Gastroesophageal sphincter (tissue), 4 donors: ENCODE results near the gene SMURF1. TPM values are rescaled to one million over a fixed set of nuclear protein-coding genes. Genes with fewer than 3 reads are reported as not detected.

Source experiments
- ATAC-seq: fragments of 150-250 bp; one replicate; pipeline ENCODE4 v1.9.1; 2016; ENCODE audit warnings: mild to moderate bottlenecking, moderate library complexity
- H3K27ac ChIP-seq, 4 donors: fragments of 200-600 bp; sonication (generic) in 3 of 4; 1 replicate in 3 of 4; 2 replicates in 1 of 4; pipeline ENCODE4 v1.5.1; 2016 to 2019
- H3K27me3 ChIP-seq: fragments of 200-600 bp; sonication (generic); one replicate; pipeline ENCODE4 v1.5.1; 2019
- H3K36me3 ChIP-seq, 2 donors: fragments of 200-600 bp; sonication (generic); one replicate each; pipeline ENCODE4 v1.5.1; 2019; ENCODE audit warnings: control low read depth in 1 of 2
- H3K4me1 ChIP-seq, 3 donors: fragments of 200-600 bp; sonication (generic); 1 replicate in 2 of 3; 2 replicates in 1 of 3; pipeline ENCODE4 v1.5.1; 2016 to 2019; ENCODE audit warnings: control low read depth in 2 of 3
- H3K4me3 ChIP-seq, 2 donors: fragments of 200-600 bp; sonication (generic); one replicate each; pipeline ENCODE4 v1.5.1; 2019; ENCODE audit warnings: mild to moderate bottlenecking in 1 of 2, moderate library complexity in 1 of 2
- H3K9me3 ChIP-seq, 3 donors: fragments of 200-600 bp; sonication (generic); one replicate each; pipeline ENCODE4 v1.5.1; 2017 to 2019; ENCODE audit warnings: control low read depth in 2 of 3
- EP300 ChIP-seq: sonication (generic); formaldehyde crosslinking; IDR thresholded peaks from one replicate; pipeline ENCODE4 v1.6.1; 2017; ENCODE audit warnings: antibody characterized with exemption, mild to moderate bottlenecking
- POLR2A ChIP-seq, 2 donors: fragments of 450-650 bp; IDR thresholded peaks; one replicate each; pipeline ENCODE4 v1.6.1; 2017; ENCODE audit warnings: antibody characterized with exemption in 2 of 2, mild to moderate bottlenecking in 2 of 2, moderate library complexity in 1 of 2
- POLR2AphosphoS5 ChIP-seq: sonication (generic); formaldehyde crosslinking; IDR thresholded peaks from one replicate; pipeline ENCODE4 v1.6.1; 2017; ENCODE audit warnings: antibody characterized with exemption
- WGBS, 2 donors: methylation state at CpG; one replicate each; pipeline ENCODE4 v1.1.5; 2018; ENCODE audit warnings: low coverage in 1 of 2; 5-methylcytosine and 5-hydroxymethylcytosine counted together
- total RNA-seq, 4 donors: library from RNA; depleted of rRNA; stranded (reverse); fragments of >200 nt; gene quantifications; one replicate each; pipeline ENCODE4 v1.1.0, GENCODE V29; 2016
- TF ChIP-seq, protein P1 (sequence below), 4 experiments: fragments of 200-600 bp in 2 of 4; fragments of 450-650 bp in 2 of 4; sonication (generic) in 1 of 4; IDR thresholded peaks; one replicate each; pipeline ENCODE4 v1.5.1; 2017 to 2019; ENCODE audit warnings: antibody characterized with exemption in 4 of 4, mild to moderate bottlenecking in 2 of 4, moderate library complexity in 2 of 4

SMURF1 gene
- total RNA-seq, 4 donors from 2014 or later: 20.1 to 26.2 (median 21.9) TPM

DNA sequence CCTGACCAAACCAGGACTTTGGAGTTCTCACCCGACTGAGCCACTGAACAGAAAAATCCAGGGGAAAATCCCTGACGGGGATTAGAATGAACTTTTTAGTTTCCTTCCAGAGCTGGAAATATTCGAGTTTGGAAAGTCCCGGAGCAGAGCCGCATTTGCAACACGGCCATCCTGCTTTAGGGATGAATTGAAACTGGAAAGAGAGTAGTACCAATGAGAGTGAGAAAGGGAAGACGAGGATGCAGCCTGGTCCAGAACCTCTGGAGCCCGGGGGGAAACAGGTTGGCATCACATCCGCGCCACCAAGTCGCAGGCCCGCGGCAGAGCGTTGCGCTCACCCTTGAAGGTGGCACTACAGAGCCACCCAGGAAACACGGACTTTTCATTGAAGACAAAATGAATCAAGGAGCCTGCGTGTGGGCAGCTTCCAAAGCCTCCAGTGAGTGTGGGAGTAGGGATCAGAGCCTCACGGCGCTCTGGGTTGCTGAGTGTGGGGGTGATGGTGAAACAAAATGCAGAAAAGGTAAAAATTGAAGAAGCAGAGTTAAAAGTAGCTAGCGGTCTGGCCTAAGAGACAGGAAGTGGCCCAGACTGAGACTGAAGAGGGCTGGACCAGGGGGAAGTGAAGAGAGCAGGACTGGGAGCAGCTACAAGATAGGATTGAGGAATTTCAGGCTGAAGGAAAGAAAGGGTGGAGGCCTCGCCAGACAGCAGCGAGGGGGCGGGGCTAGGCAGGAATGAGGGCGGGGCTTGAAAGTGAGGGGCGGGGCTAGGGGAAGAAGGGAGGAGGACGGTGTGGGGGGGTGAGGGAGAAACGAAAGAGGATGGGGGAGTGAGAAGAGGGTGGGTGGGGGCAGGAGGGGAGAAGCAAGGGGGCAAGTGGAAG, 1.8 kb downstream of the SMURF1 start:
- H3K4me1 ChIP-seq: peaks cover 6 to 65% (median 8%) of the 10 kb centered on the region in 3 donors

DNA sequence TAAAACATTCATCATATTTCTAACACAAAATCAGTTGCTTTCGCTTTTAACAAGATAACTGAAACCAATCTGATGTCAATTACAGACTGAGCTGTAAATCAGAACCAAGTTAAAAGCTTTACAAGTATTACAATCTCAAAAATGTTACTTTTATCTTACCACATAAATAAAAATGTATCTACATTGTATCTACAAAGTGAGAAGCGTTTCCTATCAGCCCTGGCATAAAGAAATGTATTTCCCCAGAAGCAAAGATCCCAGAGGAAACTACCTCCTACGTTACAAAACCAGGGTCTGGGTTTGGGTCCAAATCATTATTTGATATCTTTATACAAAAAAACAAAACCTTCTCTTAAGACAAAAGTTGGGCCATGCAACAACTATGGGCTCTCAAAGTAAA, 2.6 kb downstream of the SMURF1 start:
- no peaks in the 10 kb centered on the region for H3K9me3 ChIP-seq
- no peak for ATAC-seq
- H3K27me3 ChIP-seq: no peaks in the 10 kb centered on the region
- TF ChIP-seq, protein P1, sequence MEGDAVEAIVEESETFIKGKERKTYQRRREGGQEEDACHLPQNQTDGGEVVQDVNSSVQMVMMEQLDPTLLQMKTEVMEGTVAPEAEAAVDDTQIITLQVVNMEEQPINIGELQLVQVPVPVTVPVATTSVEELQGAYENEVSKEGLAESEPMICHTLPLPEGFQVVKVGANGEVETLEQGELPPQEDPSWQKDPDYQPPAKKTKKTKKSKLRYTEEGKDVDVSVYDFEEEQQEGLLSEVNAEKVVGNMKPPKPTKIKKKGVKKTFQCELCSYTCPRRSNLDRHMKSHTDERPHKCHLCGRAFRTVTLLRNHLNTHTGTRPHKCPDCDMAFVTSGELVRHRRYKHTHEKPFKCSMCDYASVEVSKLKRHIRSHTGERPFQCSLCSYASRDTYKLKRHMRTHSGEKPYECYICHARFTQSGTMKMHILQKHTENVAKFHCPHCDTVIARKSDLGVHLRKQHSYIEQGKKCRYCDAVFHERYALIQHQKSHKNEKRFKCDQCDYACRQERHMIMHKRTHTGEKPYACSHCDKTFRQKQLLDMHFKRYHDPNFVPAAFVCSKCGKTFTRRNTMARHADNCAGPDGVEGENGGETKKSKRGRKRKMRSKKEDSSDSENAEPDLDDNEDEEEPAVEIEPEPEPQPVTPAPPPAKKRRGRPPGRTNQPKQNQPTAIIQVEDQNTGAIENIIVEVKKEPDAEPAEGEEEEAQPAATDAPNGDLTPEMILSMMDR (IDR thresholded peaks at IDR 0.05): no peak
- no peak for TF ChIP-seq POLR2AphosphoS5
- TF ChIP-seq EP300: no peak
- no peak for TF ChIP-seq POLR2A (IDR thresholded peaks at IDR 0.05)
- H3K27ac ChIP-seq: peak overlapping the region; percentile 91 to 99 (median 98)
- H3K36me3 ChIP-seq: no peaks in the 10 kb centered on the region
- peak overlapping the region; percentile 53 to 89 for H3K4me3 ChIP-seq
- WGBS, 2 donors: 28 to 29% methylated on average over 3 of the region's 3 CpGs
- peaks cover 6 to 72% (median 14%) of the 10 kb centered on the region in 3 donors for H3K4me1 ChIP-seq

More for the DNA sequence above, 1.8 kb downstream of the SMURF1 start:
- 5 to 18% methylated on average over 14 to 18 of the region's 27 CpGs for WGBS, 2 donors
- peak overlapping the region; percentile 53 to 89 for H3K4me3 ChIP-seq
- no peaks in the 10 kb centered on the region for H3K27me3 ChIP-seq
- H3K27ac ChIP-seq: peak overlapping the region; percentile 91 to 99 (median 98)
- ATAC-seq: peak; percentile 67
- H3K36me3 ChIP-seq: no peaks in the 10 kb centered on the region
- TF ChIP-seq, protein P1 (IDR thresholded peaks at IDR 0.05): no peak
- TF ChIP-seq POLR2AphosphoS5: peak; percentile 60
- H3K9me3 ChIP-seq: no peaks in the 10 kb centered on the region

DNA sequence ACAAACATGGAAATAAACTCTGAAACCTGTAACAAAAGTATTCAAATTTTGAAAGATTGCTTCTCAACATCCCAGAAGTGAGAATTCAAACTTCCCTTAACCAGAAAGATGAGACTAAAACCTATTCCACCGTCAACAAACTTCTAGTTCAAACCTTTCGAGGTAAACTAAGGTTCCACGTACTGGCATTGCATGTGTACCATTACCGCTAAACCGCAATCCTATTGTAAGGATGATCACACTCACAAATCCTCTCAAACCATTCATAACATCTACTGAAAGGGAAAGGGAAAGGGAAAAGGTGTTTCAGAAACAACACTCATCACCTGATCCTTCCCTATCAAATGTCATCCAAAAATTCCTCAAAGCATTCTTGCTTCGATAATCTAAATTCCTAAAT, 3.1 kb downstream of the SMURF1 start:
- H3K4me3 ChIP-seq: peak overlapping the region in 1 of 2 donors; percentile 89
- no peak for ATAC-seq
- H3K36me3 ChIP-seq: no peaks in the 10 kb centered on the region
- H3K27me3 ChIP-seq: no peaks in the 10 kb centered on the region
- H3K27ac ChIP-seq: peak overlapping the region in 3 of 4 donors; percentile 97 to 99 (median 99)
- 76% methylated on average over 6 of the region's 6 CpGs for WGBS, 2 donors
- peaks cover 6 to 77% (median 14%) of the 10 kb centered on the region in 3 donors for H3K4me1 ChIP-seq
- TF ChIP-seq POLR2AphosphoS5 (no peak), POLR2A (IDR thresholded peaks at IDR 0.05) (no peak), EP300 (no peak)
- TF ChIP-seq, protein P1 (IDR thresholded peaks at IDR 0.05): no peak
- H3K9me3 ChIP-seq: no peaks in the 10 kb centered on the region

DNA sequence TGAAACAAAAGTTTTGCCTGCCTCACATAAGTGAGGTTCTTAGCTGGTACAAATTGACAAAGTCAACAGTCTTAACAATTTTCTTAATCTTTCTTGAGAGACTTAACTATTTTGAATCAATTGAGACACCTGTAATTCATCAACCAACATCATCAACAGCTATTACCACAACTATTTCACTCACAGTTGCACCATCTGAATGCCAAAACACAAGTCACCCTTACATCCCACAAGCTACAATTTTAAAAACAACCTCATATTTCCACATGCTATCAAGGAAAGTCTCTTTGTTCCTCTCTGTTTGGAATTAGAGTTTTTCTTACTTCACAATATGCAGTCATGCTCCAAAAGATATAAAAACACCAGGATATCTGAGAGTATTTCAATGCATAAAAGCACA, 4.9 kb downstream of the SMURF1 start:
- TF ChIP-seq EP300 (no peak), POLR2A (IDR thresholded peaks at IDR 0.05) (no peak), POLR2AphosphoS5 (no peak)
- TF ChIP-seq, protein P1 (IDR thresholded peaks at IDR 0.05): no peak
- Histone ChIP-seq H3K4me3 (no peak overlapping the region), H3K4me1 (peaks cover 6 to 87% (median 11%) of the 10 kb centered on the region in 3 donors), H3K27me3 (no peaks in the 10 kb centered on the region), H3K9me3 (no peaks in the 10 kb centered on the region), H3K27ac (peak overlapping the region in 3 of 4 donors; percentile 18 to 99 (median 71)), H3K36me3 (no peaks in the 10 kb centered on the region)
- ATAC-seq: no peak
